SK-N-SH treated with all-trans-retinoic acid at 6 μM for 48 hours (cell line): ENCODE results near the gene IRGQ.

Source experiments
- ATAC-seq: fragments of 200-7000 bp; cut with Tn5 transposase; 3 replicates; pipeline ENCODE4 v1.9.1; 2020; ENCODE audit warnings: mild to moderate bottlenecking, moderate library complexity
- ARNTL ChIP-seq: fragments of 450-650 bp; formaldehyde crosslinking; IDR thresholded peaks from 2 replicates; pipeline ENCODE4 v1.5.0; 2020; ENCODE audit warnings: low read depth, mild to moderate bottlenecking, moderate library complexity, borderline replicate concordance
- BACH2 ChIP-seq: fragments of 250-450 bp; sonication (Bioruptor Pico); IDR thresholded peaks from 2 replicates; pipeline ENCODE4 v1.9.0; 2021; ENCODE audit warnings: mild to moderate bottlenecking, borderline replicate concordance
- ESRRG ChIP-seq: fragments of 250-450 bp; sonication (Bioruptor Pico); IDR thresholded peaks from 2 replicates; pipeline ENCODE4 v1.6.1; 2021; ENCODE audit warnings: mild to moderate bottlenecking
- GLIS3 ChIP-seq: fragments of 250-450 bp; sonication (Bioruptor Pico); IDR thresholded peaks from 2 replicates; pipeline ENCODE4 v1.5.0; 2020; ENCODE audit warnings: mild to moderate bottlenecking, moderate library complexity
- OSR1 ChIP-seq: fragments of 250-450 bp; sonication (Bioruptor Pico); IDR thresholded peaks from 2 replicates; pipeline ENCODE4 v1.8.0; 2022; ENCODE audit warnings: moderate library complexity, mild to moderate bottlenecking, inconsistent platforms
- PPARA ChIP-seq: fragments of 250-450 bp; sonication (Bioruptor Pico); IDR thresholded peaks from 2 replicates; pipeline ENCODE4 v1.5.0; 2020; ENCODE audit warnings: mild to moderate bottlenecking, borderline replicate concordance
- RARB ChIP-seq: fragments of 250-450 bp; sonication (Bioruptor Pico); IDR thresholded peaks from 2 replicates; pipeline ENCODE4 v1.8.0; 2021; ENCODE audit warnings: mild to moderate bottlenecking, moderate library complexity
- TCF4 ChIP-seq: fragments of 250-450 bp; sonication (Bioruptor Pico); IDR thresholded peaks from 2 replicates; pipeline ENCODE4 v1.8.0; 2021; ENCODE audit warnings: mild to moderate bottlenecking, moderate library complexity, borderline replicate concordance
- TOX ChIP-seq: fragments of 250-450 bp; sonication (Bioruptor Pico); IDR thresholded peaks from 2 replicates; pipeline ENCODE4 v1.8.0; 2021; ENCODE audit warnings: mild to moderate bottlenecking, moderate library complexity, borderline replicate concordance
- ZC3H10 ChIP-seq: fragments of 250-450 bp; sonication (Bioruptor Pico); IDR thresholded peaks from 2 replicates; pipeline ENCODE4 v1.5.1; 2021; ENCODE audit warnings: mild to moderate bottlenecking, moderate library complexity
- ZFP3 ChIP-seq: fragments of 250-450 bp; sonication (Bioruptor Pico); IDR thresholded peaks from 2 replicates; pipeline ENCODE4 v1.5.0; 2020; ENCODE audit warnings: mild to moderate bottlenecking, moderate library complexity
- ZFP30 ChIP-seq: fragments of 450-650 bp; formaldehyde crosslinking; IDR thresholded peaks from 2 replicates; pipeline ENCODE4 v1.5.0; 2022; ENCODE audit warnings: mild to moderate bottlenecking, moderate library complexity
- ZNF565 ChIP-seq: fragments of 450-650 bp; formaldehyde crosslinking; conservative IDR thresholded peaks from 2 replicates; pipeline ENCODE4 v1.5.0; 2020; ENCODE audit warnings: low read depth, mild to moderate bottlenecking, moderate library complexity
- ZNF70 ChIP-seq: fragments of 450-650 bp; formaldehyde crosslinking; IDR thresholded peaks from 2 replicates; pipeline ENCODE4 v1.5.0; 2020; ENCODE audit warnings: mild to moderate bottlenecking, moderate library complexity
- ZNF8 ChIP-seq: fragments of 450-650 bp; formaldehyde crosslinking; IDR thresholded peaks from 2 replicates; pipeline ENCODE4 v1.5.0; 2020; ENCODE audit warnings: mild to moderate bottlenecking, moderate library complexity
- TF ChIP-seq, protein P1 (sequence below): fragments of 250-450 bp; sonication (Bioruptor Pico); IDR thresholded peaks from 2 replicates; pipeline ENCODE4 v1.8.0; 2020; ENCODE audit warnings: mild to moderate bottlenecking, moderate library complexity, borderline replicate concordance
- TF ChIP-seq, protein P2 (sequence below): fragments of 250-450 bp; sonication (Bioruptor Pico); IDR thresholded peaks from 2 replicates; pipeline ENCODE4 v1.5.1; 2020; ENCODE audit warnings: low read depth, mild to moderate bottlenecking, moderate library complexity
- TF ChIP-seq, protein P3 (sequence below): fragments of 250-450 bp; sonication (Bioruptor Pico); IDR thresholded peaks from 2 replicates; pipeline ENCODE4 v1.5.0; 2020; ENCODE audit warnings: mild to moderate bottlenecking, moderate library complexity
- TF ChIP-seq, protein P4 (sequence below): fragments of 250-450 bp; sonication (Bioruptor Pico); IDR thresholded peaks from 2 replicates; pipeline ENCODE4 v1.5.1; 2021; ENCODE audit warnings: mild to moderate bottlenecking, moderate library complexity
- TF ChIP-seq, protein P5 (sequence below): fragments of 250-450 bp; sonication (Bioruptor Pico); IDR thresholded peaks from 2 replicates; pipeline ENCODE4 v1.8.0; 2021; ENCODE audit warnings: low read depth, mild to moderate bottlenecking, moderate library complexity, borderline replicate concordance

Gene IRGQ

DNA sequence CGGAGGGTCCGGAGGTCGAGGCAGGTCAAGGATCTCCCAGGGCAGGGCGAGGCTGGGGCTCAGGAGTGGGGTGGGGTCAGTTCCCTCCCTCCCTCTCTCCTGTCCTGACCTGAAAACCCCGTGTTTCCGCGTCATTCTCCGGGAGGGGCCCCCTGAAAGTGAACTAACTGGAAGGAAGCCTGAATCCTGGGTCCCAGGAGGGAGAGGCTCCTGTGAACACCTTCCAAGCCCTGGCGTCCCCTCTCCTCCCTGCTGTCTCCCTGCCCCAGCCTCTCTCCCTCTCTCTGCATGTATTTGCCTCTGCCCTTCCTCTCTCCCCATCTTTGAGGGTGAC, 44.5 kb upstream of the IRGQ start:
- ATAC-seq, result no peak
- no peak for TF ChIP-seq ZNF70
- TF ChIP-seq, protein P1, sequence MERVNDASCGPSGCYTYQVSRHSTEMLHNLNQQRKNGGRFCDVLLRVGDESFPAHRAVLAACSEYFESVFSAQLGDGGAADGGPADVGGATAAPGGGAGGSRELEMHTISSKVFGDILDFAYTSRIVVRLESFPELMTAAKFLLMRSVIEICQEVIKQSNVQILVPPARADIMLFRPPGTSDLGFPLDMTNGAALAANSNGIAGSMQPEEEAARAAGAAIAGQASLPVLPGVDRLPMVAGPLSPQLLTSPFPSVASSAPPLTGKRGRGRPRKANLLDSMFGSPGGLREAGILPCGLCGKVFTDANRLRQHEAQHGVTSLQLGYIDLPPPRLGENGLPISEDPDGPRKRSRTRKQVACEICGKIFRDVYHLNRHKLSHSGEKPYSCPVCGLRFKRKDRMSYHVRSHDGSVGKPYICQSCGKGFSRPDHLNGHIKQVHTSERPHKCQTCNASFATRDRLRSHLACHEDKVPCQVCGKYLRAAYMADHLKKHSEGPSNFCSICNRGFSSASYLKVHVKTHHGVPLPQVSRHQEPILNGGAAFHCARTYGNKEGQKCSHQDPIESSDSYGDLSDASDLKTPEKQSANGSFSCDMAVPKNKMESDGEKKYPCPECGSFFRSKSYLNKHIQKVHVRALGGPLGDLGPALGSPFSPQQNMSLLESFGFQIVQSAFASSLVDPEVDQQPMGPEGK (CRISPR knock-in tag), result no peak
- TF ChIP-seq ZNF565 (CRISPR knock-in tag), result no peak
- TF ChIP-seq ARNTL (CRISPR knock-in tag), result no peak
- TF ChIP-seq GLIS3 (CRISPR knock-in tag), result no peak
- TF ChIP-seq, protein P2, sequence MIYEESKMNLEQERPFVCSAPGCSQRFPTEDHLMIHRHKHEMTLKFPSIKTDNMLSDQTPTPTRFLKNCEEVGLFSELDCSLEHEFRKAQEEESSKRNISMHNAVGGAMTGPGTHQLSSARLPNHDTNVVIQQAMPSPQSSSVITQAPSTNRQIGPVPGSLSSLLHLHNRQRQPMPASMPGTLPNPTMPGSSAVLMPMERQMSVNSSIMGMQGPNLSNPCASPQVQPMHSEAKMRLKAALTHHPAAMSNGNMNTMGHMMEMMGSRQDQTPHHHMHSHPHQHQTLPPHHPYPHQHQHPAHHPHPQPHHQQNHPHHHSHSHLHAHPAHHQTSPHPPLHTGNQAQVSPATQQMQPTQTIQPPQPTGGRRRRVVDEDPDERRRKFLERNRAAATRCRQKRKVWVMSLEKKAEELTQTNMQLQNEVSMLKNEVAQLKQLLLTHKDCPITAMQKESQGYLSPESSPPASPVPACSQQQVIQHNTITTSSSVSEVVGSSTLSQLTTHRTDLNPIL (CRISPR knock-in tag), result no peak
- TF ChIP-seq, protein P3, sequence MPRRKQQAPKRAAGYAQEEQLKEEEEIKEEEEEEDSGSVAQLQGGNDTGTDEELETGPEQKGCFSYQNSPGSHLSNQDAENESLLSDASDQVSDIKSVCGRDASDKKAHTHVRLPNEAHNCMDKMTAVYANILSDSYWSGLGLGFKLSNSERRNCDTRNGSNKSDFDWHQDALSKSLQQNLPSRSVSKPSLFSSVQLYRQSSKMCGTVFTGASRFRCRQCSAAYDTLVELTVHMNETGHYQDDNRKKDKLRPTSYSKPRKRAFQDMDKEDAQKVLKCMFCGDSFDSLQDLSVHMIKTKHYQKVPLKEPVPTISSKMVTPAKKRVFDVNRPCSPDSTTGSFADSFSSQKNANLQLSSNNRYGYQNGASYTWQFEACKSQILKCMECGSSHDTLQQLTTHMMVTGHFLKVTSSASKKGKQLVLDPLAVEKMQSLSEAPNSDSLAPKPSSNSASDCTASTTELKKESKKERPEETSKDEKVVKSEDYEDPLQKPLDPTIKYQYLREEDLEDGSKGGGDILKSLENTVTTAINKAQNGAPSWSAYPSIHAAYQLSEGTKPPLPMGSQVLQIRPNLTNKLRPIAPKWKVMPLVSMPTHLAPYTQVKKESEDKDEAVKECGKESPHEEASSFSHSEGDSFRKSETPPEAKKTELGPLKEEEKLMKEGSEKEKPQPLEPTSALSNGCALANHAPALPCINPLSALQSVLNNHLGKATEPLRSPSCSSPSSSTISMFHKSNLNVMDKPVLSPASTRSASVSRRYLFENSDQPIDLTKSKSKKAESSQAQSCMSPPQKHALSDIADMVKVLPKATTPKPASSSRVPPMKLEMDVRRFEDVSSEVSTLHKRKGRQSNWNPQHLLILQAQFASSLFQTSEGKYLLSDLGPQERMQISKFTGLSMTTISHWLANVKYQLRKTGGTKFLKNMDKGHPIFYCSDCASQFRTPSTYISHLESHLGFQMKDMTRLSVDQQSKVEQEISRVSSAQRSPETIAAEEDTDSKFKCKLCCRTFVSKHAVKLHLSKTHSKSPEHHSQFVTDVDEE (CRISPR knock-in tag), result no peak
- TF ChIP-seq TCF4 (CRISPR knock-in tag), result no peak
- no peak for TF ChIP-seq BACH2
- no peak for TF ChIP-seq ZFP30 (CRISPR knock-in tag)
- TF ChIP-seq, protein P4, sequence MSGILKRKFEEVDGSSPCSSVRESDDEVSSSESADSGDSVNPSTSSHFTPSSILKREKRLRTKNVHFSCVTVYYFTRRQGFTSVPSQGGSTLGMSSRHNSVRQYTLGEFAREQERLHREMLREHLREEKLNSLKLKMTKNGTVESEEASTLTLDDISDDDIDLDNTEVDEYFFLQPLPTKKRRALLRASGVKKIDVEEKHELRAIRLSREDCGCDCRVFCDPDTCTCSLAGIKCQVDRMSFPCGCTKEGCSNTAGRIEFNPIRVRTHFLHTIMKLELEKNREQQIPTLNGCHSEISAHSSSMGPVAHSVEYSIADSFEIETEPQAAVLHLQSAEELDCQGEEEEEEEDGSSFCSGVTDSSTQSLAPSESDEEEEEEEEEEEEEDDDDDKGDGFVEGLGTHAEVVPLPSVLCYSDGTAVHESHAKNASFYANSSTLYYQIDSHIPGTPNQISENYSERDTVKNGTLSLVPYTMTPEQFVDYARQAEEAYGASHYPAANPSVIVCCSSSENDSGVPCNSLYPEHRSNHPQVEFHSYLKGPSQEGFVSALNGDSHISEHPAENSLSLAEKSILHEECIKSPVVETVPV, result no peak
- TF ChIP-seq ZFP3, result no peak
- TF ChIP-seq, protein P5, sequence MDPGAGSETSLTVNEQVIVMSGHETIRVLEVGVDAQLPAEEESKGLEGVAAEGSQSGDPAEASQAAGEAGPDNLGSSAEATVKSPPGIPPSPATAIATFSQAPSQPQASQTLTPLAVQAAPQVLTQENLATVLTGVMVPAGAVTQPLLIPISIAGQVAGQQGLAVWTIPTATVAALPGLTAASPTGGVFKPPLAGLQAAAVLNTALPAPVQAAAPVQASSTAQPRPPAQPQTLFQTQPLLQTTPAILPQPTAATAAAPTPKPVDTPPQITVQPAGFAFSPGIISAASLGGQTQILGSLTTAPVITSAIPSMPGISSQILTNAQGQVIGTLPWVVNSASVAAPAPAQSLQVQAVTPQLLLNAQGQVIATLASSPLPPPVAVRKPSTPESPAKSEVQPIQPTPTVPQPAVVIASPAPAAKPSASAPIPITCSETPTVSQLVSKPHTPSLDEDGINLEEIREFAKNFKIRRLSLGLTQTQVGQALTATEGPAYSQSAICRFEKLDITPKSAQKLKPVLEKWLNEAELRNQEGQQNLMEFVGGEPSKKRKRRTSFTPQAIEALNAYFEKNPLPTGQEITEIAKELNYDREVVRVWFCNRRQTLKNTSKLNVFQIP (CRISPR knock-in tag), result no peak
- no peak for TF ChIP-seq RARB (CRISPR knock-in tag)
- no peak for TF ChIP-seq ZNF8 (CRISPR knock-in tag)
- TF ChIP-seq TOX (CRISPR knock-in tag), result no peak
- no peak for TF ChIP-seq ZC3H10 (CRISPR knock-in tag)
- TF ChIP-seq OSR1 (CRISPR knock-in tag), result no peak

DNA sequence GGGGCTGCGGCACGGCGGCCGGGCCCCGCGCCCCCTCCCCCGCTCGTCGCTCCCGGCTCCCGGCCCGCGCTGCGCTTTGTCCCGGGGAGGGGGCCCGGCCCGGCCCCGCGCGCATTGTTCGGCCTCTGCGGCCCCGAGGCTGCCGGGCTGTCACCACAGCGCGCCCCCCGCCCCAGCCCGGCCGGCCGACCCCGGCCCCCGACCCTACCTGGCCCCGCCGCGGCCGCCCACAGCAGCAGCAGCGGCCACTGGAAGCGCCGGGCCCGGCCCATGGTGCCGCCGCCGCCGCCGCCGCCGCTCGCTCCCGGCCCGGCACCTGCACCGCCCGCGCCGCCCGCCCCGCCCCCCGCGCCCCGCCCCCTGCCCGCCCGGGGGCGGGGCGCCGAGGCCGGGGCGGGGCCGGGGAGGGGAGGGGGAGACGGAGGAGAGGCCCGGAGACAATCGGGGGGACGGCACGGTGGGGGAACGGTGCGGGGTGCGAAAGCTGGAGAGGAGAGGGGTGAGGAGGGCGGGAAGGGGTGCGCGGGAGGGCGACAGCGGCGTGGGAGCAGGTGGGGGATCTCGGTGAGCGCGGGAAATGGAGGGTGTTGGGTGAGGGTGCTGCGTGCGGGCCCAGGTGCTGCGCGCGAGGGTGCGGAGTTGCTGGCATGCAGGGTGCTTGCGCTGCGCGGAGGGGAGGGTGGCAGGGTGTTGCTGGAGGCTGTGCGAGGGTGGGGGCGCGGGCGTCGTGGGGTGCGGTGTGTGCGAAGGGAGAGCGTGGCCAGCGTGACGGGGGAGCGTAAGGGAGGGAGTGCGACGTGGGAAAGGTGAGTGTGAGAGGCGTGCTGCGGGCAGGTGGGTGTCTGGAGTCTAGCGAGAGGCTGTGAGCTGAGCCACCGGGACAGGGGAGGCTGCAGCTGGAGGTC, 43.8 kb upstream of the IRGQ start, which contains the start of gene CADM4:
Gene CADM4, minus strand, starts transcription at position 332 of the 905 bp plus-strand sequence. Its CDS starts 60 bp downstream, at position 272.
- peak; percentile 48 for ATAC-seq
- no peak for TF ChIP-seq GLIS3 (CRISPR knock-in tag)
- TF ChIP-seq TCF4 (CRISPR knock-in tag), result no peak
- no peak for TF ChIP-seq ZFP30 (CRISPR knock-in tag)
- TF ChIP-seq, protein P2 (CRISPR knock-in tag), result no peak
- TF ChIP-seq PPARA (CRISPR knock-in tag), result no peak
- no peak for TF ChIP-seq ESRRG (CRISPR knock-in tag)
- TF ChIP-seq OSR1 (CRISPR knock-in tag), result no peak
- TF ChIP-seq TOX (CRISPR knock-in tag), result no peak
- TF ChIP-seq, protein P4, result no peak
- no peak for TF ChIP-seq RARB (CRISPR knock-in tag)
